ENCODE measurements around the gene CARF. TPM values are rescaled to one million over a fixed set of nuclear protein-coding genes. Genes with fewer than 3 reads are reported as not detected.
A peak's percentile ranks its signal among the peaks of the same experiment; 100 is the strongest.

The CARF gene
- total and polyA plus RNA-seq, 2 donors = 7.0 to 14.1 TPM

DNA sequence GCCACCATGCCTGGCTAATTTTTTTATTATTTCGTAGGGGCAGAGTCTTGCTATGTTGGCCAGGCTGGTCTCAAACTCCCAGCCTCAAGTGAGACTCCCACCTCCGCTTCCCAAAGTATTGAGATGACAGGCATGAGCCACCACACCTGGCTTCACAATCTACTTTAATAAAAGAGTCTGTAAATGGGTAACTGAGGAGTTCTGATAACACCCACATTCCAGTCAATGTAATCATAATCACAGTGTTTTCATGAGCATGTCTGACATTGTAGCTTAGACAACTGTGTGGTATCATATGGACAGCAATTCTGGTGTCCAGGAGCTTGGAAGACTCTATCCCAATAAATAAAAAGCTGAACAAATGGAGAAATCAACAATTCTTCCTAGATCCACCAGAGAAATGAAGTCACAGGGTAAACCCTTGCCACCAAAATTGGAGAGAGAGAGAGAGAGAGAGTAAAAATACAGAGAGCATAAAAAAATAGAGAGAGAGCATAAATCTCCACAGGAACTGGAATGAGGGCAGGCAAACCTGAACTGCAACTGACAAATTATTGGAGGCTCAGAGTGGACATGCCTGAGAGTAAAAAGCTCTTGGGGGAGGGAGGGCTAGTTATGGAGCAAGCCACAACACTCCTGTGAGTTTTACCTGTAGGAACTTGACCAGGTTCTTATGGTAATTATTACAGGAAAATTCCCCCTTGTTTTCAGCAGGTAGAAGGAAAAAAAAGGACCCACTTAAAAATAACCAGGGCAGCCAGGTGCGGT, 90.2 kb downstream of the CARF start:
- WGBS = 91% methylated on average over 3 of the region's 3 CpGs

GRCh38 chr2:203003716-203004115, 91.6 kb downstream of the CARF start:
- H3K4me1 ChIP-seq (ENCODE audit: control insufficient read depth in 2 of 2, insufficient read depth in 2 of 2, low read length in 2 of 2) = no peaks in the 10 kb centered on the region
- H3K9me3 ChIP-seq (ENCODE audit: control insufficient read depth in 2 of 2, insufficient read depth in 1 of 2, low read length in 1 of 2) = no peaks in the 10 kb centered on the region
- H3K27me3 ChIP-seq (ENCODE audit: control insufficient read depth in 2 of 2, insufficient read depth in 1 of 2, low read length in 1 of 2) = no peaks in the 10 kb centered on the region
- no peak for DNase-seq (ENCODE audit: low read depth in 6 of 9, low spot score in 9 of 9)
- WGBS = 98% methylated on average over 8 of the region's 8 CpGs
- H3K4me3 ChIP-seq (ENCODE audit: low read length in 2 of 2) = no peak overlapping the region
- no peak overlapping the region for H3K27ac ChIP-seq (ENCODE audit: low read depth in 1 of 2, low read length in 1 of 2)
- H3K36me3 ChIP-seq (ENCODE audit: control insufficient read depth in 2 of 2, insufficient read depth in 2 of 2, low read length in 1 of 2) = no peaks in the 10 kb centered on the region

More for the DNA sequence above, 90.2 kb downstream of the CARF start:
- Histone ChIP-seq H3K9me3 (ENCODE audit: control insufficient read depth in 2 of 2, insufficient read depth in 1 of 2, low read length in 1 of 2) (no peaks in the 10 kb centered on the region), H3K36me3 (ENCODE audit: control insufficient read depth in 2 of 2, insufficient read depth in 2 of 2, low read length in 1 of 2) (no peaks in the 10 kb centered on the region), H3K4me1 (ENCODE audit: control insufficient read depth in 2 of 2, insufficient read depth in 2 of 2, low read length in 2 of 2) (no peaks in the 10 kb centered on the region), H3K27me3 (ENCODE audit: control insufficient read depth in 2 of 2, insufficient read depth in 1 of 2, low read length in 1 of 2) (no peaks in the 10 kb centered on the region), H3K27ac (ENCODE audit: low read depth in 1 of 2, low read length in 1 of 2) (peak overlapping the region in 1 of 2 donors; percentile 6), H3K4me3 (ENCODE audit: low read length in 2 of 2) (no peak overlapping the region)
- peak in 1 of 9 donors; percentile 5 for DNase-seq (ENCODE audit: low read depth in 6 of 9, low spot score in 9 of 9)

- Histone ChIP-seq H3K27ac (ENCODE audit: low read depth in 1 of 2, low read length in 1 of 2) (peak within 1 kb of the TSS; percentile 75 to 85), H3K36me3 (ENCODE audit: control insufficient read depth in 2 of 2, insufficient read depth in 2 of 2, low read length in 1 of 2) (no peaks in the 10 kb centered on the region), H3K27me3 (ENCODE audit: control insufficient read depth in 2 of 2, insufficient read depth in 1 of 2, low read length in 1 of 2) (no peaks in the 10 kb centered on the region), H3K4me1 (ENCODE audit: control insufficient read depth in 2 of 2, insufficient read depth in 2 of 2, low read length in 2 of 2) (peaks cover 3 to 12% of the 10 kb centered on the region in 2 donors), H3K9me3 (ENCODE audit: control insufficient read depth in 2 of 2, insufficient read depth in 1 of 2, low read length in 1 of 2) (no peaks in the 10 kb centered on the region), H3K4me3 (ENCODE audit: low read length in 2 of 2) (peak within 1 kb of the TSS; percentile 70 to 73)
- under 1% methylated on average over 59 of the region's 59 CpGs for WGBS
- DNase-seq (ENCODE audit: low read depth in 6 of 9, low spot score in 9 of 9) = peak; percentile 80 to 95 (median 91)
Measured at GRCh38 chr2:203014456-203015199, 102.6 kb downstream of the CARF start, which contains the start of gene NBEAL1. NBEAL1 (plus strand) TSS chr2:203014875; CDS start chr2:203016385, 1,510 bp downstream.

- H3K9me3 ChIP-seq (ENCODE audit: control insufficient read depth in 2 of 2, insufficient read depth in 1 of 2, low read length in 1 of 2) = no peaks in the 10 kb centered on the region
- H3K27me3 ChIP-seq (ENCODE audit: control insufficient read depth in 2 of 2, insufficient read depth in 1 of 2, low read length in 1 of 2) = no peaks in the 10 kb centered on the region
- H3K36me3 ChIP-seq (ENCODE audit: control insufficient read depth in 2 of 2, insufficient read depth in 2 of 2, low read length in 1 of 2) = no peaks in the 10 kb centered on the region
- WGBS = 97% methylated on average over 3 of the region's 3 CpGs
- H3K27ac ChIP-seq (ENCODE audit: low read depth in 1 of 2, low read length in 1 of 2) = no peak overlapping the region
- H3K4me1 ChIP-seq (ENCODE audit: control insufficient read depth in 2 of 2, insufficient read depth in 2 of 2, low read length in 2 of 2) = peaks cover 3 to 12% of the 10 kb centered on the region in 2 donors
- DNase-seq (ENCODE audit: low read depth in 6 of 9, low spot score in 9 of 9) = no peak
- H3K4me3 ChIP-seq (ENCODE audit: low read length in 2 of 2) = no peak overlapping the region
Measured at GRCh38 chr2:203016716-203017115, 104.6 kb downstream of the CARF start.

DNA sequence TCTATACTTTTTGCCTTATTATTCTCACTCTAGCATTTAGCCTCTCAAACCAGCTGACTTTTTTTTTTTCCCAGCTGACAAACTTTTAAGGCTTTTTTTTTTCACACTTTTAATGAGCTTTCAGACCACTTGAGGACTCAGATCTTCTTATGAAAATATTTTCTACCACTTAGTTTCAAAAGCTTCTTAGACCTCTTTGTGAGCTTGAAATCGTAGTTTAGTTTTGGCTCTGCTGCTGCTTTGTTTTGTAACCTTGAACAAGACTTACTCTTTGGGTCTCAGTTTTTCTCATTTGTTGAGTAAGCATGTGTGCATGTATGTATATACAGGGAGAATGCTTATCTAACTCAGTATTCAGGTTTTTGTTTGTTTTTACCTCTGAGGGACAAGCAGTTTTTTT, 106.1 kb downstream of the CARF start:
- WGBS = 77% methylated on average over 1 of the region's 1 CpG
- Histone ChIP-seq H3K36me3 (ENCODE audit: control insufficient read depth in 2 of 2, insufficient read depth in 2 of 2, low read length in 1 of 2) (no peaks in the 10 kb centered on the region), H3K27ac (ENCODE audit: low read depth in 1 of 2, low read length in 1 of 2) (no peak overlapping the region), H3K9me3 (ENCODE audit: control insufficient read depth in 2 of 2, insufficient read depth in 1 of 2, low read length in 1 of 2) (no peaks in the 10 kb centered on the region), H3K4me1 (ENCODE audit: control insufficient read depth in 2 of 2, insufficient read depth in 2 of 2, low read length in 2 of 2) (peaks cover 3 to 12% of the 10 kb centered on the region in 2 donors), H3K27me3 (ENCODE audit: control insufficient read depth in 2 of 2, insufficient read depth in 1 of 2, low read length in 1 of 2) (no peaks in the 10 kb centered on the region), H3K4me3 (ENCODE audit: low read length in 2 of 2) (no peak overlapping the region)
- peak in 1 of 9 donors; percentile 10 for DNase-seq (ENCODE audit: low read depth in 6 of 9, low spot score in 9 of 9)

- no peaks in the 10 kb centered on the region for H3K9me3 ChIP-seq (ENCODE audit: control insufficient read depth in 2 of 2, insufficient read depth in 1 of 2, low read length in 1 of 2)
- H3K27me3 ChIP-seq (ENCODE audit: control insufficient read depth in 2 of 2, insufficient read depth in 1 of 2, low read length in 1 of 2) = no peaks in the 10 kb centered on the region
- H3K36me3 ChIP-seq (ENCODE audit: control insufficient read depth in 2 of 2, insufficient read depth in 2 of 2, low read length in 1 of 2) = no peaks in the 10 kb centered on the region
- no peak overlapping the region for H3K4me3 ChIP-seq (ENCODE audit: low read length in 2 of 2)
- H3K27ac ChIP-seq (ENCODE audit: low read depth in 1 of 2, low read length in 1 of 2) = no peak overlapping the region
- no peak for DNase-seq (ENCODE audit: low read depth in 6 of 9, low spot score in 9 of 9)
- WGBS = 97% methylated on average over 2 of the region's 2 CpGs
- peaks cover 0 to 7% of the 10 kb centered on the region in 2 donors for H3K4me1 ChIP-seq (ENCODE audit: control insufficient read depth in 2 of 2, insufficient read depth in 2 of 2, low read length in 2 of 2)
Measured at GRCh38 chr2:203019142-203019541, 107.1 kb downstream of the CARF start.

DNA sequence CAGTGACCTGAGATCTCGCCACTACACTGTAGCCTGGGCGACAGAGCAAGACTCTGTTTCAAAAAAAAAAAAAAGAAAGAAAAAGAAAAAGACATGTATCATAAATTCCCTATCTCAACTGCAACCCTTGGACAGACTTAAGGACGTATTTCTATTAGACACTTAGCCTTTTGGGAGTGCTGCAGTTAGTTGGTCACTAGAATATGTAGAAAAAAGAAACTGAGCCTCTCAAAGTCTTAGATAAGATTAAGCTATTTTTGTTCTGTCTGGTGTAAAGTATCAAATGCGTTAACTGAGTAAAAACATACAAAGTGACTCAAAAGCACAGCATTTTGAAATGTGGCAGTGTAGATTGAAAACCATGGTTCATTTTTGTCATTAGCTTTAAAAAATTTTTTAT, 109.9 kb downstream of the CARF start:
- Histone ChIP-seq H3K9me3 (ENCODE audit: control insufficient read depth in 2 of 2, insufficient read depth in 1 of 2, low read length in 1 of 2) (no peaks in the 10 kb centered on the region), H3K27ac (ENCODE audit: low read depth in 1 of 2, low read length in 1 of 2) (no peak overlapping the region), H3K27me3 (ENCODE audit: control insufficient read depth in 2 of 2, insufficient read depth in 1 of 2, low read length in 1 of 2) (no peaks in the 10 kb centered on the region), H3K4me3 (ENCODE audit: low read length in 2 of 2) (no peak overlapping the region), H3K4me1 (ENCODE audit: control insufficient read depth in 2 of 2, insufficient read depth in 2 of 2, low read length in 2 of 2) (no peaks in the 10 kb centered on the region), H3K36me3 (ENCODE audit: control insufficient read depth in 2 of 2, insufficient read depth in 2 of 2, low read length in 1 of 2) (no peaks in the 10 kb centered on the region)
- WGBS = 95% methylated on average over 4 of the region's 4 CpGs
- DNase-seq (ENCODE audit: low read depth in 6 of 9, low spot score in 9 of 9) = no peak

- H3K27me3 ChIP-seq (ENCODE audit: control insufficient read depth in 2 of 2, insufficient read depth in 1 of 2, low read length in 1 of 2) = no peaks in the 10 kb centered on the region
- no peaks in the 10 kb centered on the region for H3K9me3 ChIP-seq (ENCODE audit: control insufficient read depth in 2 of 2, insufficient read depth in 1 of 2, low read length in 1 of 2)
- no peak overlapping the region for H3K27ac ChIP-seq (ENCODE audit: low read depth in 1 of 2, low read length in 1 of 2)
- no peaks in the 10 kb centered on the region for H3K36me3 ChIP-seq (ENCODE audit: control insufficient read depth in 2 of 2, insufficient read depth in 2 of 2, low read length in 1 of 2)
- no peak for DNase-seq (ENCODE audit: low read depth in 6 of 9, low spot score in 9 of 9)
- 95% methylated on average over 1 of the region's 1 CpG for WGBS
- H3K4me3 ChIP-seq (ENCODE audit: low read length in 2 of 2) = no peak overlapping the region
- H3K4me1 ChIP-seq (ENCODE audit: control insufficient read depth in 2 of 2, insufficient read depth in 2 of 2, low read length in 2 of 2) = no peaks in the 10 kb centered on the region
Measured at GRCh38 chr2:203022751-203023150, 110.7 kb downstream of the CARF start.

DNA sequence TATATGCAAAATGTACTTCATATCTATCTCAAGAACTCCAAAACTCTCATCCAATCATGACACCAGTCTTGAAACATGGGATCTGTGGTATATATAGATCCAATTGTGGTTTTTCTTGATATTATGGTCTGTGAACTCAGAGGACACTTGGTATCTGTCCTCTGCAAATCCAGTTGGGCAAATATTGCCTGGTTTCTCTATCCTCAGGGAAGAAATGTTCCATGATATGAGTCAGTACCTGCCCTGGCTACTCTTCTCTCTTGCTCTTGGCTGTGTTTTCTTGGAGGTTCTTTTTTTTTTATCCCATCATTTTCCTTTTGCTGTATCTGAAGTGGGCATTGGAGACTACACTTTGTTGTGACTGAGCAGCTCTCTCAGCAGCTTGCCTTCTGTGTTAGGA, 113.5 kb downstream of the CARF start:
- no peak overlapping the region for H3K4me3 ChIP-seq (ENCODE audit: low read length in 2 of 2)
- no peaks in the 10 kb centered on the region for H3K36me3 ChIP-seq (ENCODE audit: control insufficient read depth in 2 of 2, insufficient read depth in 2 of 2, low read length in 1 of 2)
- DNase-seq (ENCODE audit: low read depth in 6 of 9, low spot score in 9 of 9) = no peak
- no peaks in the 10 kb centered on the region for H3K9me3 ChIP-seq (ENCODE audit: control insufficient read depth in 2 of 2, insufficient read depth in 1 of 2, low read length in 1 of 2)
- no peaks in the 10 kb centered on the region for H3K27me3 ChIP-seq (ENCODE audit: control insufficient read depth in 2 of 2, insufficient read depth in 1 of 2, low read length in 1 of 2)
- H3K27ac ChIP-seq (ENCODE audit: low read depth in 1 of 2, low read length in 1 of 2) = no peak overlapping the region
- no peaks in the 10 kb centered on the region for H3K4me1 ChIP-seq (ENCODE audit: control insufficient read depth in 2 of 2, insufficient read depth in 2 of 2, low read length in 2 of 2)

Data from thymus (tissue), 11 donors.